ENCODE data around the gene MRTFA. TPM values are rescaled to one million over a fixed set of nuclear protein-coding genes. Genes with fewer than 3 reads are reported as not detected.

MRTFA gene
- total and polyA plus RNA-seq, 2 of the 13 experiments (the other 11 are each of a cell fraction or from before 2014, with no cell fraction given), result 2.4 to 8.2 TPM

- no peak for TF ChIP-seq HOXD1 (CRISPR knock-in tag; IDR thresholded peaks at IDR 0.05)
- TF ChIP-seq THAP7 (CRISPR knock-in tag; IDR thresholded peaks at IDR 0.05), result 0 out of 2 replicates have a peak, but pooled peaks have one; percentile 55
- no peak for TF ChIP-seq ATF6 (CRISPR knock-in tag; conservative IDR thresholded peaks at IDR 0.05)
- 0 out of 2 replicates have a peak, but pooled peaks have one; percentile 31 for TF ChIP-seq ZNF776 (CRISPR knock-in tag; IDR thresholded peaks at IDR 0.05)
- no peak for TF ChIP-seq ZMAT3 (CRISPR knock-in tag; conservative IDR thresholded peaks at IDR 0.05)
- no peak for TF ChIP-seq KLF9 (CRISPR knock-in tag; IDR thresholded peaks at IDR 0.05; ENCODE audit: low read depth)
- no peak for TF ChIP-seq RCOR2 (CRISPR knock-in tag; IDR thresholded peaks at IDR 0.05)
- TF ChIP-seq KMT2A (CRISPR knock-in tag; IDR thresholded peaks at IDR 0.05), result no peak
- TF ChIP-seq ZNF264 (CRISPR knock-in tag; IDR thresholded peaks at IDR 0.05), result no peak
- TF ChIP-seq ZNF619 (CRISPR knock-in tag; IDR thresholded peaks at IDR 0.05), result no peak
- TF ChIP-seq CREB1 (IDR thresholded peaks at IDR 0.05), result no peak
- no peak for TF ChIP-seq CREB1 (CRISPR knock-in tag; IDR thresholded peaks at IDR 0.05)
- 0 out of 2 replicates have a peak, but pooled peaks have one; percentile 7 for TF ChIP-seq ZNF800 (CRISPR knock-in tag; IDR thresholded peaks at IDR 0.05)
- no peak for TF ChIP-seq KAT8 (CRISPR knock-in tag; IDR thresholded peaks at IDR 0.05)
- TF ChIP-seq ZNF547 (CRISPR knock-in tag; IDR thresholded peaks at IDR 0.05), result no peak
- no peak for TF ChIP-seq ZNF770 (CRISPR knock-in tag; IDR thresholded peaks at IDR 0.05)
- no peak for TF ChIP-seq STAG1 (CRISPR knock-in tag; IDR thresholded peaks at IDR 0.05)
- TF ChIP-seq ZSCAN25 (CRISPR knock-in tag; IDR thresholded peaks at IDR 0.05), result no peak
- TF ChIP-seq HMGA1 (CRISPR knock-in tag; conservative IDR thresholded peaks at IDR 0.05), result no peak
- TF ChIP-seq TEAD2 (CRISPR knock-in tag; IDR thresholded peaks at IDR 0.05), result no peak
These were observed 948 bp upstream of the MRTFA start (continued) for GRCh38 chr22:40637183-40638150.

Data from HepG2 (cell line).